Hepatic stellate cell (primary cell): ENCODE results near the gene RPS6KA5.
"Not testable (repeated sequence)": the region's sequence is repeated elsewhere in the genome, so short reads cannot be mapped to it uniquely, and the experiment has no call there.

Source experiments
- DNase-seq: peaks from one replicate; pipeline ENCODE4 v3.0.0; 2011; ENCODE audit warnings: low spot score

The RPS6KA5 gene

GRCh38 chr14:91027561-91027960 lies 32.9 kb downstream of the RPS6KA5 start:
- no peak for DNase-seq

- not testable (repeated sequence) for DNase-seq
Measured at GRCh38 chr14:91022622-91023028, 37.8 kb downstream of the RPS6KA5 start.

GRCh38 chr14:91021991-91022621 lies 38.3 kb downstream of the RPS6KA5 start:
- DNase-seq: no peak

GRCh38 chr14:91021115-91021514 lies 39.3 kb downstream of the RPS6KA5 start:
- no peak for DNase-seq

GRCh38 chr14:91019673-91020072 lies 40.8 kb downstream of the RPS6KA5 start:
- DNase-seq: no peak

GRCh38 chr14:91018481-91018880 lies 42.0 kb downstream of the RPS6KA5 start:
- DNase-seq: no peak

GRCh38 chr14:91016800-91017410 lies 43.5 kb downstream of the RPS6KA5 start:
- no peak for DNase-seq

GRCh38 chr14:91015435-91015834 lies 45.0 kb downstream of the RPS6KA5 start:
- no peak for DNase-seq

GRCh38 chr14:91012045-91012444 lies 48.4 kb downstream of the RPS6KA5 start:
- DNase-seq: no peak

- DNase-seq: no peak
Measured at GRCh38 chr14:91010153-91010533, 50.3 kb downstream of the RPS6KA5 start.

- DNase-seq: no peak
Measured at GRCh38 chr14:91009501-91010152, 50.8 kb downstream of the RPS6KA5 start.

GRCh38 chr14:91008759-91009409 lies 51.6 kb downstream of the RPS6KA5 start:
- no peak for DNase-seq

GRCh38 chr14:91005716-91006115 lies 54.7 kb downstream of the RPS6KA5 start:
- no peak for DNase-seq

- no peak for DNase-seq
Measured at GRCh38 chr14:91004987-91005386, 55.5 kb downstream of the RPS6KA5 start.

GRCh38 chr14:90999299-90999698 lies 61.1 kb downstream of the RPS6KA5 start:
- DNase-seq: no peak

- DNase-seq: no peak
Measured at GRCh38 chr14:90996967-90997366, 63.5 kb downstream of the RPS6KA5 start.

GRCh38 chr14:90995785-90996184 lies 64.7 kb downstream of the RPS6KA5 start:
- DNase-seq: no peak

- DNase-seq: no peak
Measured at GRCh38 chr14:90993792-90994191, 66.6 kb downstream of the RPS6KA5 start.

- DNase-seq: no peak
Measured at GRCh38 chr14:90991690-90992443, 68.6 kb downstream of the RPS6KA5 start.

GRCh38 chr14:90990141-90990540 lies 70.3 kb downstream of the RPS6KA5 start:
- no peak for DNase-seq

GRCh38 chr14:90987140-90987539 lies 73.3 kb downstream of the RPS6KA5 start:
- no peak for DNase-seq

GRCh38 chr14:90986510-90986909 lies 73.9 kb downstream of the RPS6KA5 start:
- DNase-seq: no peak
